Parathyroid adenoma (tissue), 2 donors: ENCODE measurements around the gene L3MBTL4.

Experiments used
- H2AFZ ChIP-seq: fragments of 300-600 bp; sonication (generic); one replicate; pipeline ENCODE4 v1.7.0; 2017; ENCODE audit warnings: antibody characterized with exemption, mild to moderate bottlenecking
- H3K27ac ChIP-seq: fragments of 300-600 bp; sonication (generic); one replicate; pipeline ENCODE4 v1.7.0; 2017
- H3K27me3 ChIP-seq: fragments of 300-600 bp; sonication (generic); one replicate; pipeline ENCODE4 v1.7.0; 2017; ENCODE audit warnings: low read length; ENCODE audit not compliant: control insufficient read depth, insufficient read depth
- H3K36me3 ChIP-seq: fragments of 300-600 bp; sonication (generic); one replicate; pipeline ENCODE4 v1.7.0; 2017; ENCODE audit warnings: low read length; ENCODE audit not compliant: control insufficient read depth, insufficient read depth
- H3K4me1 ChIP-seq: fragments of 300-600 bp; sonication (generic); one replicate; pipeline ENCODE4 v1.7.0; 2017; ENCODE audit warnings: control low read depth
- H3K4me2 ChIP-seq: fragments of 300-600 bp; sonication (generic); one replicate; pipeline ENCODE4 v1.7.0; 2017; ENCODE audit warnings: low read length
- H3K4me3 ChIP-seq: fragments of 300-600 bp; sonication (generic); one replicate; pipeline ENCODE4 v1.7.0; 2017; ENCODE audit warnings: low read depth, low read length
- H3K79me2 ChIP-seq: fragments of 300-600 bp; sonication (generic); one replicate; pipeline ENCODE4 v1.7.0; 2017; ENCODE audit warnings: control low read depth
- H3K9ac ChIP-seq: fragments of 300-600 bp; sonication (generic); one replicate; pipeline ENCODE4 v1.7.0; 2017; ENCODE audit warnings: mild to moderate bottlenecking
- H3K9me3 ChIP-seq: fragments of 300-600 bp; sonication (generic); one replicate; pipeline ENCODE4 v1.7.0; 2017; ENCODE audit warnings: low read length; ENCODE audit not compliant: control insufficient read depth
- TF ChIP-seq, protein P1 (sequence below): fragments of 300-600 bp; sonication (generic); IDR thresholded peaks from one replicate; pipeline ENCODE4 v1.7.0; 2017; ENCODE audit warnings: antibody characterized with exemption, mild to moderate bottlenecking
- donor health status: primary hyperparathyroidism.

The L3MBTL4 gene

DNA sequence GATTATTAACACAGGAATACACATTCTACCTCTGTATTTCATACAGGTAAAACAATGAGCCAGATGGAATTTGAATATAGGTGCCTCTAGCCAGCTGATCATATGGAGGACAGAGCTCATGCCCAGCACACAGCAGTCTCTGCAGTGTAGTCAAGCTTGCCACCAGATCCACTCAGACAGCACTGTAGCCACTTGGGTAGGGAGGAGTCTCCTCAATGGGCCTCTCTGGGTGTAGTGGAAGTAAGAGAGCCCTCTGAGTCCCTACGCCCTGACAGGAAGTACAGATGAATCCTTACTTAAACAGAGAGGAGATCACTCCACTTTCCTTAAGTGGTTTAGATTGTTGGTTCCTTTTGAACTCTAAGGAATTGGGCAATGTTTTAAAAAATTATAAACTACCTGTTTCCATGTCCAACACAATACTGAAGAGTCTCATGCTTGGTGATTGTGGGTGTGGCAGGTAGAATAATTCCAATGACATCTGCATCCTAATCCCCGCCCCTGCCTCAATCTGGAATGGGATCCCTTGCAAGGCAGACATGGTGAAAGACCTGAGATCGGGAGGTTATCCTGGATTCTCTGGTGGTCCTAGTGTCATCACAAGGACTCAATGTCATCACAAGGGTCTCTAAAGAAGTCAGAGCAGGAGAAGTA lies 496.4 kb downstream of the L3MBTL4 start:
- Histone ChIP-seq H3K36me3 (no peaks in the 10 kb centered on the region), H3K27ac (no peak overlapping the region), H3K9me3 (no peaks in the 10 kb centered on the region), H3K9ac (no peak overlapping the region), H2AFZ (no peak overlapping the region), H3K4me2 (no peak overlapping the region), H3K27me3 (no peaks in the 10 kb centered on the region), H3K4me3 (no peak overlapping the region), H3K79me2 (no peaks in the 10 kb centered on the region), H3K4me1 (no peaks in the 10 kb centered on the region)
- TF ChIP-seq, protein P1, sequence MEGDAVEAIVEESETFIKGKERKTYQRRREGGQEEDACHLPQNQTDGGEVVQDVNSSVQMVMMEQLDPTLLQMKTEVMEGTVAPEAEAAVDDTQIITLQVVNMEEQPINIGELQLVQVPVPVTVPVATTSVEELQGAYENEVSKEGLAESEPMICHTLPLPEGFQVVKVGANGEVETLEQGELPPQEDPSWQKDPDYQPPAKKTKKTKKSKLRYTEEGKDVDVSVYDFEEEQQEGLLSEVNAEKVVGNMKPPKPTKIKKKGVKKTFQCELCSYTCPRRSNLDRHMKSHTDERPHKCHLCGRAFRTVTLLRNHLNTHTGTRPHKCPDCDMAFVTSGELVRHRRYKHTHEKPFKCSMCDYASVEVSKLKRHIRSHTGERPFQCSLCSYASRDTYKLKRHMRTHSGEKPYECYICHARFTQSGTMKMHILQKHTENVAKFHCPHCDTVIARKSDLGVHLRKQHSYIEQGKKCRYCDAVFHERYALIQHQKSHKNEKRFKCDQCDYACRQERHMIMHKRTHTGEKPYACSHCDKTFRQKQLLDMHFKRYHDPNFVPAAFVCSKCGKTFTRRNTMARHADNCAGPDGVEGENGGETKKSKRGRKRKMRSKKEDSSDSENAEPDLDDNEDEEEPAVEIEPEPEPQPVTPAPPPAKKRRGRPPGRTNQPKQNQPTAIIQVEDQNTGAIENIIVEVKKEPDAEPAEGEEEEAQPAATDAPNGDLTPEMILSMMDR, result no peak

DNA sequence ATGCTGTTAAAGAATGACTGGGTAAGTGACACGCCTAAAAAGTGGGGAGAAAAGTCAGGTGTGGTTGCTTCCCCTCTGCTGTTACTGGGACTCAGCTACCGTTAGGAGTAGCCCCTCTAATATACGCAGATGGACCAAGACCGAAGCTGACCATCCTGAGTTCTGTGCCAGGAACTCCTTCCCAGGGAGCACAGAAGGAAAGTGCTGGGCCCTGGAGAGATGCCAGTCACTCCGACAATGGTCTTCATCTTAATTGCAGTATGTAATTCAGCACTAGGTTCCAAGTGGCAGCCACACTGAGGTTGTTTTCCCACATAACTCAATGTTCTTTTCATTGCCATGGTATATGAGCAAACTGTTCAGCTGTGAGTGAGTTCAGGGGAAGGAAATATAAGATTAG lies 499.8 kb downstream of the L3MBTL4 start:
- no peak overlapping the region for H3K27ac ChIP-seq
- TF ChIP-seq, protein P1, result no peak
- no peak overlapping the region for H3K4me3 ChIP-seq
- H3K27me3 ChIP-seq, result no peaks in the 10 kb centered on the region
- no peak overlapping the region for H3K4me2 ChIP-seq
- no peaks in the 10 kb centered on the region for H3K79me2 ChIP-seq
- no peaks in the 10 kb centered on the region for H3K9me3 ChIP-seq
- no peak overlapping the region for H3K9ac ChIP-seq
- no peak overlapping the region for H2AFZ ChIP-seq
- H3K4me1 ChIP-seq, result no peaks in the 10 kb centered on the region
- no peaks in the 10 kb centered on the region for H3K36me3 ChIP-seq

DNA sequence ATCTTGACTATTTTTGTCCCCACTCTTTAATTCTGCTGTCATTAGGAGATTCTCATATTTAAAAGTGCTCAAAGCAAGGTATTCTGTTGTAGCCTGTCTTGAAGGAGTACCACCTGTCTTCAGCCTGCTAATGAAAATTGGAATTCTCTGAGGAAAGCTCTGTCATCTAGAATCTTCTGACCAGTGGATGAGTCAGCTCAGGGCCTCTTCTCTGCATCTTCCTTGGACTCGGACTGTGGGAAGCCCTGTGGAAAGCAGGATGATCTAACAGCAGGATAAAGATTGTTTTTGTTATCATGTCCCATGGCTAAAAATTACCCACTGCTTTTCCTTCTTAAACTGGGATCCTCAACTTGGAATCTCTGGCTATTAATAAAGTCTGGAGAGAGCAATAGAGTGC lies 500.7 kb downstream of the L3MBTL4 start:
- Histone ChIP-seq H3K4me2 (no peak overlapping the region), H3K27ac (no peak overlapping the region), H3K27me3 (no peaks in the 10 kb centered on the region), H3K4me1 (no peaks in the 10 kb centered on the region), H3K79me2 (no peaks in the 10 kb centered on the region), H3K4me3 (no peak overlapping the region), H2AFZ (no peak overlapping the region), H3K36me3 (no peaks in the 10 kb centered on the region), H3K9ac (no peak overlapping the region), H3K9me3 (no peaks in the 10 kb centered on the region)
- TF ChIP-seq, protein P1, result no peak

DNA sequence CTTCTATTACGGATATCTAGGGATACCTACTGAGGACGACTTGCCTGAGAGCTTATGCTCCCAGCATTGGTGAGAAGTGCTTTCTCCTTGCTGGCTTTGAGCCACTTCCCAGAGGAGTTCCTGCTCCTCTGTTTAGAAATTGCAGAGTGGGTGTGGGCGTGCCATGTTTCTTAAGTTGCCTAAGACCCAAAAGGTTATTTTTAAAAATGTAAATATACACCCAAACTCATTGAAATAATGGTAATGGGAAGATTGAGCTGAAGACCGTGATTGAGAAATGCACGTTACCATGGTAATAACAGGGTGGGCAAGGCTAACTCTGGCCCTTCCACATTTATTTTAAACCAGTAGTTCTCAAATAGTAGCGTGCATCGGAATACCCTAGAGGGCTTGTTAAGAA lies 502.1 kb downstream of the L3MBTL4 start:
- Histone ChIP-seq H3K4me1 (no peaks in the 10 kb centered on the region), H3K27me3 (no peaks in the 10 kb centered on the region), H3K9me3 (no peaks in the 10 kb centered on the region), H3K4me3 (no peak overlapping the region), H3K9ac (no peak overlapping the region), H3K36me3 (no peaks in the 10 kb centered on the region), H3K79me2 (no peaks in the 10 kb centered on the region), H3K27ac (no peak overlapping the region), H2AFZ (no peak overlapping the region), H3K4me2 (no peak overlapping the region)
- TF ChIP-seq, protein P1, result no peak

DNA sequence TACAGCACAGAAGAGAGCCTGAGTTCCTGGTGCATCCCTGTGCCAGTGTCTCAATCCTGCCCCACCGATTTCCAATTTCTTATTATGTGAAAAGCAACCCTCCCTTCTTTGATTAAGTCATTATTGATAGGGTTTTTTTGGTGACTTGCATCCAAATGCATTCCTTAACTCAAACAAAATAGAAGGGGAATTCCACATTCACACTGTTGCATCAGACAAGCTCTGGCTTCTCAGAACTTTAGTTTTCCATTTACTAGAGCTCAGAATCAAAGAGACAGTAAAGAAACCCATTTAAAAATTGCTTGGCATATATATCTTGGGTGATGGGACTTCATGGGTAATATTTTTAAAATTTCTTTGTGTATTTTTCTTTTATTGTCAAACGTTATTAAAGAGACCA lies 505.6 kb downstream of the L3MBTL4 start:
- H3K9me3 ChIP-seq, result no peaks in the 10 kb centered on the region
- H3K79me2 ChIP-seq, result no peaks in the 10 kb centered on the region
- H3K4me1 ChIP-seq, result no peaks in the 10 kb centered on the region
- no peak overlapping the region for H3K4me2 ChIP-seq
- no peaks in the 10 kb centered on the region for H3K36me3 ChIP-seq
- H3K9ac ChIP-seq, result no peak overlapping the region
- no peak overlapping the region for H3K4me3 ChIP-seq
- no peak overlapping the region for H3K27ac ChIP-seq
- H2AFZ ChIP-seq, result no peak overlapping the region
- TF ChIP-seq, protein P1, result no peak
- no peaks in the 10 kb centered on the region for H3K27me3 ChIP-seq
